CD14-positive monocyte (primary cell): ENCODE measurements around the gene PDE8A. TPM values are rescaled to one million over a fixed set of nuclear protein-coding genes. Genes with fewer than 3 reads are reported as not detected.

Source experiments
- DNase-seq, 3 donors: peaks; one replicate each; pipeline ENCODE4 v3.0.0-alpha.2; 2011 to 2022
- H2AFZ ChIP-seq: 2 replicates; pipeline ENCODE4 v1.6.0; 2012; ENCODE audit warnings: mild to moderate bottlenecking, low read depth, low read length, inconsistent platforms; ENCODE audit not compliant: insufficient read depth, poor library complexity, severe bottlenecking
- H3K27ac ChIP-seq, 2 donors: 1 replicate in 1 of 2; 2 replicates in 1 of 2; pipeline ENCODE4 v1.5.1; 2012 to 2013; ENCODE audit warnings: low read length in 2 of 2, control low read depth in 1 of 2, inconsistent platforms in 1 of 2, low read depth in 1 of 2, mild to moderate bottlenecking in 1 of 2
- H3K27me3 ChIP-seq, 2 donors: one replicate each; pipeline versions ENCODE4 v1.6.0 to v1.6.1; 2011 to 2013; ENCODE audit warnings: low read length in 2 of 2; ENCODE audit not compliant: control insufficient read depth in 2 of 2, insufficient read depth in 2 of 2
- H3K36me3 ChIP-seq, 2 donors: replicated peaks in 1 of 2; 1 replicate in 1 of 2; 2 replicates in 1 of 2; pipeline versions ENCODE4 v1.5.1 to v1.6.1; 2012 to 2013; ENCODE audit warnings: low read length in 2 of 2, control low read depth in 1 of 2, inconsistent platforms in 1 of 2, mild to moderate bottlenecking in 1 of 2; ENCODE audit not compliant: insufficient read depth in 2 of 2, control insufficient read depth in 1 of 2
- H3K4me1 ChIP-seq, 2 donors: 1 replicate in 1 of 2; 2 replicates in 1 of 2; pipeline versions ENCODE4 v1.5.1 to v1.6.1; 2012 to 2013; ENCODE audit warnings: low read length in 2 of 2, control low read depth in 1 of 2, inconsistent platforms in 1 of 2, mild to moderate bottlenecking in 1 of 2, moderate library complexity in 1 of 2; ENCODE audit not compliant: insufficient read depth in 2 of 2, control insufficient read depth in 1 of 2
- H3K4me2 ChIP-seq: replicated peaks from 2 replicates; pipeline ENCODE3; 2012; ENCODE audit warnings: low read length, moderate library complexity, mild to moderate bottlenecking; ENCODE audit not compliant: poor library complexity, severe bottlenecking; ENCODE audit errors: extremely low read depth
- H3K4me3 ChIP-seq, 3 experiments: fragments of 200-600 bp in 1 of 3; sonication (generic) in 1 of 3; replicated peaks in 1 of 3; 1 replicate in 2 of 3; 2 replicates in 1 of 3; pipeline ENCODE4 v1.5.1; 2011 to 2013; ENCODE audit warnings: low read length in 3 of 3, mild to moderate bottlenecking in 3 of 3, control low read depth in 2 of 3, low read depth in 2 of 3, inconsistent platforms in 1 of 3, moderate library complexity in 1 of 3
- H3K79me2 ChIP-seq: 2 replicates; pipeline ENCODE4 v1.6.0; 2012; ENCODE audit warnings: mild to moderate bottlenecking, control low read depth, inconsistent platforms, low read length, moderate library complexity; ENCODE audit not compliant: insufficient read depth
- H3K9ac ChIP-seq: 2 replicates; pipeline ENCODE4 v1.6.0; 2017; ENCODE audit warnings: low read length, mild to moderate bottlenecking; ENCODE audit not compliant: insufficient read depth, poor library complexity, severe bottlenecking
- H3K9me3 ChIP-seq, 2 donors: replicated peaks in 1 of 2; 1 replicate in 1 of 2; 2 replicates in 1 of 2; pipeline versions ENCODE4 v1.5.1 to v1.6.1; 2012 to 2013; ENCODE audit warnings: low read length in 2 of 2, control low read depth in 1 of 2; ENCODE audit not compliant: control insufficient read depth in 1 of 2, insufficient read depth in 1 of 2
- H4K20me1 ChIP-seq: 2 replicates; pipeline ENCODE4 v1.6.0; 2012; ENCODE audit warnings: mild to moderate bottlenecking, low read length, control low read depth, moderate library complexity; ENCODE audit not compliant: insufficient read depth
- H3K27ac Mint-ChIP-seq, 7 donors: one replicate each; pipeline ENCODE4 v1.8.0; 2020; ENCODE audit warnings: mild to moderate bottlenecking in 7 of 7, mixed read lengths in 7 of 7, moderate library complexity in 6 of 7, inconsistent platforms in 2 of 7
- H3K27me3 Mint-ChIP-seq, 3 donors: one replicate each; pipeline ENCODE4 v1.8.0; 2021 to 2022; ENCODE audit warnings: low read depth in 3 of 3, mild to moderate bottlenecking in 3 of 3, mixed read lengths in 3 of 3, moderate library complexity in 3 of 3, inconsistent platforms in 1 of 3
- H3K36me3 Mint-ChIP-seq, 2 donors: one replicate each; pipeline ENCODE4 v1.8.0; 2020; ENCODE audit warnings: mixed read lengths in 2 of 2, inconsistent platforms in 1 of 2, mild to moderate bottlenecking in 1 of 2
- H3K4me1 Mint-ChIP-seq: one replicate; pipeline ENCODE4 v1.8.0; 2020; ENCODE audit warnings: mild to moderate bottlenecking, mixed read lengths
- H3K4me3 Mint-ChIP-seq, 2 donors: one replicate each; pipeline ENCODE4 v1.8.0; 2020; ENCODE audit warnings: mild to moderate bottlenecking in 2 of 2, mixed read lengths in 2 of 2, moderate library complexity in 1 of 2
- H3K9me3 Mint-ChIP-seq, 7 donors: one replicate each; pipeline ENCODE4 v1.8.0; 2020 to 2022; ENCODE audit warnings: mixed read lengths in 7 of 7, mild to moderate bottlenecking in 6 of 7, moderate library complexity in 6 of 7, inconsistent platforms in 2 of 7
- CTCF ChIP-seq: fragments of 200-600 bp; IDR thresholded peaks from one replicate; pipeline ENCODE4 v1.8.0; 2022; ENCODE audit warnings: antibody characterized with exemption, mild to moderate bottlenecking
- WGBS: methylation state at CpG from one replicate; pipeline ENCODE4 v1.1.5; 2013; ENCODE audit warnings: missing lambda C conversion rate; ENCODE audit not compliant: insufficient coverage; 5-methylcytosine and 5-hydroxymethylcytosine counted together
- intact Hi-C, 2 donors: fragments of 100-400 bp; cut with micrococcal nuclease; formaldehyde crosslinking; loops; one replicate each; pipeline versions ENCODE4 v1.15.0 to v1.15.1; 2023
- polyA plus RNA-seq, 3 donors: library from polyadenylated mRNA; depleted of rRNA in 1 of 3; unstranded in 2 of 3; stranded (reverse) in 1 of 3; fragments of 300-500 nt in 2 of 3; fragments of >200 nt in 1 of 3; fragmentation: Illumina TruSeq in 2 of 3; gene quantifications; 1 replicate in 2 of 3; 2 replicates in 1 of 3; pipeline ENCODE4 v1.2.3, GENCODE V29; 2012 to 2021

The PDE8A gene
- polyA plus RNA-seq, 3 donors = 2.8 to 33.4 (median 4.9) TPM

- no peak overlapping the region for H3K27ac ChIP-seq
- H3K36me3 ChIP-seq = no peaks in the 10 kb centered on the region
- H3K4me3 Mint-ChIP-seq = no peak overlapping the region
- H3K4me1 Mint-ChIP-seq = peaks cover 50% of the 10 kb centered on the region
- H3K9ac ChIP-seq = no peak overlapping the region
- no peaks in the 10 kb centered on the region for H3K36me3 Mint-ChIP-seq
- H3K9me3 ChIP-seq = no peaks in the 10 kb centered on the region
- H3K79me2 ChIP-seq = peaks cover 61% of the 10 kb centered on the region
- peaks cover 0 to 3% (median 0%) of the 10 kb centered on the region in 3 donors for H3K27me3 Mint-ChIP-seq
- TF ChIP-seq CTCF = no peak
- intact Hi-C loops = no loop called here
- H4K20me1 ChIP-seq = peaks cover 62% of the 10 kb centered on the region
- H3K9me3 Mint-ChIP-seq = no peaks in the 10 kb centered on the region
- H3K4me3 ChIP-seq = no peak overlapping the region
- H3K4me2 ChIP-seq = no peak overlapping the region
- peaks cover 34 to 45% of the 10 kb centered on the region in 2 donors for H3K4me1 ChIP-seq
- DNase-seq = no peak
- H3K27ac Mint-ChIP-seq = no peak overlapping the region
- H3K27me3 ChIP-seq = no peaks in the 10 kb centered on the region
- no peak overlapping the region for H2AFZ ChIP-seq
Observed at GRCh38 chr15:85010071-85010385, 28.4 kb downstream of the PDE8A start.

GRCh38 chr15:85010386-85011159 lies 28.9 kb downstream of the PDE8A start:
- no peak overlapping the region for H3K4me3 Mint-ChIP-seq
- peaks cover 62% of the 10 kb centered on the region for H4K20me1 ChIP-seq
- TF ChIP-seq CTCF = no peak
- peak overlapping the region in 1 of 2 donors; percentile 7 for H3K27ac ChIP-seq
- no peak overlapping the region for H3K9ac ChIP-seq
- peaks cover 61% of the 10 kb centered on the region for H3K79me2 ChIP-seq
- peak in 1 of 3 donors; percentile 43 for DNase-seq
- intact Hi-C loops = no loop called here
- no peak overlapping the region for H2AFZ ChIP-seq
- no peaks in the 10 kb centered on the region for H3K9me3 ChIP-seq
- H3K36me3 ChIP-seq = no peaks in the 10 kb centered on the region
- peak overlapping the region in 5 of 7 donors; percentile 6 to 86 (median 67) for H3K27ac Mint-ChIP-seq
- no peak overlapping the region for H3K4me2 ChIP-seq
- no peaks in the 10 kb centered on the region for H3K9me3 Mint-ChIP-seq
- no peaks in the 10 kb centered on the region for H3K27me3 ChIP-seq
- peaks cover 0 to 5% (median 0%) of the 10 kb centered on the region in 3 donors for H3K27me3 Mint-ChIP-seq
- no peaks in the 10 kb centered on the region for H3K36me3 Mint-ChIP-seq
- H3K4me1 ChIP-seq = peaks cover 28 to 42% of the 10 kb centered on the region in 2 donors
- H3K4me1 Mint-ChIP-seq = peaks cover 46% of the 10 kb centered on the region
- no peak overlapping the region for H3K4me3 ChIP-seq
- no CpG with 5 or more reads among the region's 3 CpGs for WGBS
